Activated CD8-positive, alpha-beta memory T cell treated with anti-CD3 and anti-CD28 coated beads for 24 hours (primary cell): ENCODE data around the gene LMO1.

Experiments used
- DNase-seq: peaks from one replicate; pipeline ENCODE4 v3.0.0-alpha.2; 2020

The LMO1 gene

GRCh38 chr11:8288166-8288772 is 24.6 kb upstream of the LMO1 start:
- DNase-seq: no peak

- DNase-seq: peak; percentile 4
Observed at GRCh38 chr11:8287703-8288102, 24.0 kb upstream of the LMO1 start.

GRCh38 chr11:8287297-8287696 is 23.6 kb upstream of the LMO1 start:
- peak; percentile 43 for DNase-seq

- DNase-seq: no peak
Observed at GRCh38 chr11:8286886-8287285, 23.2 kb upstream of the LMO1 start.

GRCh38 chr11:8285796-8286195 is 22.1 kb upstream of the LMO1 start:
- peak; percentile 38 for DNase-seq

GRCh38 chr11:8285228-8285627 is 21.6 kb upstream of the LMO1 start:
- DNase-seq: peak; percentile 17

GRCh38 chr11:8283465-8284230 is 20.0 kb upstream of the LMO1 start:
- peak; percentile 42 for DNase-seq

GRCh38 chr11:8283100-8283464 is 19.4 kb upstream of the LMO1 start:
- DNase-seq: peak; percentile 3

- peak; percentile 1 for DNase-seq
Observed at GRCh38 chr11:8282631-8283030, 19.0 kb upstream of the LMO1 start.

GRCh38 chr11:8281266-8281665 is 17.6 kb upstream of the LMO1 start:
- DNase-seq: peak; percentile 37

GRCh38 chr11:8277691-8278090 is 14.0 kb upstream of the LMO1 start:
- no peak for DNase-seq

- no peak for DNase-seq
Observed at GRCh38 chr11:8276528-8276927, 12.8 kb upstream of the LMO1 start.

- DNase-seq: no peak
Observed at GRCh38 chr11:8273287-8273686, 9.6 kb upstream of the LMO1 start.

- DNase-seq: no peak
Observed at GRCh38 chr11:8271106-8271886, 7.6 kb upstream of the LMO1 start.

GRCh38 chr11:8269636-8270035 is 6.0 kb upstream of the LMO1 start:
- DNase-seq: no peak

- DNase-seq: no peak
Observed at GRCh38 chr11:8268530-8269400, 5.1 kb upstream of the LMO1 start.

- peak; percentile 65 for DNase-seq
Observed at GRCh38 chr11:8267831-8268529, 4.3 kb upstream of the LMO1 start.

- no peak for DNase-seq
Observed at GRCh38 chr11:8267280-8267679, 3.6 kb upstream of the LMO1 start.

GRCh38 chr11:8266246-8267241 is 2.9 kb upstream of the LMO1 start:
- DNase-seq: no peak

GRCh38 chr11:8265681-8266241 is 2.1 kb upstream of the LMO1 start:
- DNase-seq: no peak
